Peyer's patch (tissue), 4 donors: ENCODE results near the gene AGFG1. TPM values are rescaled to one million over a fixed set of nuclear protein-coding genes. Genes with fewer than 3 reads are reported as not detected.

Experiments
- DNase-seq, 3 donors: peaks; one replicate each; pipeline ENCODE4 v3.0.0-alpha.2; 2017 to 2019
- H3K27ac ChIP-seq, 4 donors: fragments of 200-600 bp; sonication (generic); one replicate each; pipeline ENCODE4 v1.5.1; 2016 to 2019
- H3K27me3 ChIP-seq, 2 donors: fragments of 200-600 bp; sonication (generic); one replicate each; pipeline ENCODE4 v1.5.1; 2019
- H3K36me3 ChIP-seq, 3 donors: fragments of 200-600 bp; sonication (generic); one replicate each; pipeline ENCODE4 v1.5.1; 2016 to 2019
- H3K4me1 ChIP-seq, 4 donors: fragments of 200-600 bp; sonication (generic); one replicate each; pipeline ENCODE4 v1.5.1; 2016 to 2019
- H3K4me3 ChIP-seq, 4 donors: fragments of 200-600 bp; sonication (generic); 1 replicate in 3 of 4; 2 replicates in 1 of 4; pipeline ENCODE4 v1.5.1; 2016 to 2019; ENCODE audit warnings: mild to moderate bottlenecking in 1 of 4
- H3K9me3 ChIP-seq, 4 donors: fragments of 200-600 bp; sonication (generic); one replicate each; pipeline ENCODE4 v1.5.1; 2016 to 2019; ENCODE audit warnings: mild to moderate bottlenecking in 1 of 4
- CTCF ChIP-seq, 6 experiments: fragments of 450-650 bp in 4 of 6; fragments of 200-600 bp in 2 of 6; sonication (generic) in 1 of 6; IDR thresholded peaks; one replicate each; pipeline ENCODE4 v1.5.1; 2017 to 2019; ENCODE audit warnings: antibody characterized with exemption in 6 of 6, mild to moderate bottlenecking in 3 of 6, moderate library complexity in 1 of 6
- POLR2A ChIP-seq, 2 donors: fragments of 450-650 bp; IDR thresholded peaks; one replicate each; pipeline ENCODE4 v1.5.1; 2017; ENCODE audit warnings: antibody characterized with exemption in 2 of 2, mild to moderate bottlenecking in 2 of 2, moderate library complexity in 2 of 2
- total RNA-seq, 4 donors: library from RNA; depleted of rRNA; stranded (reverse); fragments of >200 nt; gene quantifications; one replicate each; pipeline ENCODE4 v1.1.0, GENCODE V29; 2016

AGFG1 gene
- total RNA-seq, 4 donors from 2014 or later: 24.8 to 68.1 (median 62.6) TPM

DNA sequence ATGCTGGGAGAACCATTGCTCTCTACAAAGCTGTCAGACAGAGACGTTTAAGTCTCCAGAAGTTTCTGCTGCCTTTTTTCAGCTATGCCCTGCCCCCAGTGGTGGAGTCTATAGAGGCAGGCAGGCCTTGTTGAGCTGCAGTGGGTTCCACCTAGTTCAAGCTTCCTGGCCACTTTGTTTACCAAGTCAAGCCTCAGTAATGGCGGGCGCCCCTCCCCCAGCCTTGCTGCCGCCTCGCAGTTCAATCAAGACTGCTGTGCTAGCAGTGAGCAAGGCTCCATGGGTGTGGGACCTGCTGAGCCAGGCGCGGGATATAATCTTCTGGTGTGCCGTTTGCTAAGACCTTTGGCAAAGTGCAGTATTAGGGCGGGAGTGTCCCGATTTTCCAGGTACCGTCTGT, 74.0 kb downstream of the AGFG1 start:
- no peak overlapping the region for H3K4me3 ChIP-seq
- peaks cover 0 to 3% (median 0%) of the 10 kb centered on the region in 4 donors for H3K9me3 ChIP-seq
- peaks cover 0 to 40% (median 0%) of the 10 kb centered on the region in 3 donors for H3K36me3 ChIP-seq
- no peak for DNase-seq
- TF ChIP-seq POLR2A (IDR thresholded peaks at IDR 0.05) (no peak), CTCF (IDR thresholded peaks at IDR 0.05) (no peak)
- no peak overlapping the region for H3K27ac ChIP-seq
- no peaks in the 10 kb centered on the region for H3K27me3 ChIP-seq
- no peaks in the 10 kb centered on the region for H3K4me1 ChIP-seq

GRCh38 chr2:227551836-227552235, 79.9 kb downstream of the AGFG1 start:
- Histone ChIP-seq H3K27ac (no peak overlapping the region), H3K36me3 (peaks cover 0 to 67% (median 0%) of the 10 kb centered on the region in 3 donors), H3K9me3 (no peaks in the 10 kb centered on the region), H3K4me1 (no peaks in the 10 kb centered on the region), H3K27me3 (no peaks in the 10 kb centered on the region), H3K4me3 (no peak overlapping the region)
- DNase-seq: no peak
- no peak for TF ChIP-seq POLR2A (IDR thresholded peaks at IDR 0.05)
- TF ChIP-seq CTCF (IDR thresholded peaks at IDR 0.05): no peak

GRCh38 chr2:227562581-227562980, 90.6 kb downstream of the AGFG1 start:
- DNase-seq: no peak
- Histone ChIP-seq H3K4me1 (no peaks in the 10 kb centered on the region), H3K27me3 (no peaks in the 10 kb centered on the region), H3K9me3 (no peaks in the 10 kb centered on the region), H3K36me3 (no peaks in the 10 kb centered on the region), H3K4me3 (no peak overlapping the region), H3K27ac (no peak overlapping the region)
- no peak for TF ChIP-seq POLR2A (IDR thresholded peaks at IDR 0.05)
- no peak for TF ChIP-seq CTCF (IDR thresholded peaks at IDR 0.05)

DNA sequence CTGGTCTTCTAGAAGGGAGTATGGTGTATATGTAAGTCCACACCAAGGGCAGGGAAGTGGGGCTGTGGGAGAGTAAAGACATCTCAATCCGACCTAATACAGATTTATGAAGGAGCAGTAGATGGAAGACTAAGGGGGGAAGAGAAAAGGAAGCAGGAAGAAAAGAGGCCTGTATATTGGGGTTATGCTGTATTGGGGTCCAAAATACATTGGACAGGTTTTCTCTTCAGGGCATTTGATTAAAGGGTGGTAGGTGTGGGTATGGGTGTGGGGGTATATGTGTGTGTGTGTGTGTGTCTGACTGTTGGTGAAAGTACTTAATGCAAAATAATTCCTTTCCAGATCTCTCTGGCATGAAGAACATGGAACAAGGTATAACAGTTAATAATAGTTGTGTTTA, 93.1 kb downstream of the AGFG1 start:
- Histone ChIP-seq H3K36me3 (no peaks in the 10 kb centered on the region), H3K4me3 (no peak overlapping the region), H3K27me3 (no peaks in the 10 kb centered on the region), H3K9me3 (no peaks in the 10 kb centered on the region), H3K27ac (no peak overlapping the region), H3K4me1 (no peaks in the 10 kb centered on the region)
- DNase-seq: no peak
- TF ChIP-seq POLR2A (IDR thresholded peaks at IDR 0.05) (no peak), CTCF (IDR thresholded peaks at IDR 0.05) (no peak)

DNA sequence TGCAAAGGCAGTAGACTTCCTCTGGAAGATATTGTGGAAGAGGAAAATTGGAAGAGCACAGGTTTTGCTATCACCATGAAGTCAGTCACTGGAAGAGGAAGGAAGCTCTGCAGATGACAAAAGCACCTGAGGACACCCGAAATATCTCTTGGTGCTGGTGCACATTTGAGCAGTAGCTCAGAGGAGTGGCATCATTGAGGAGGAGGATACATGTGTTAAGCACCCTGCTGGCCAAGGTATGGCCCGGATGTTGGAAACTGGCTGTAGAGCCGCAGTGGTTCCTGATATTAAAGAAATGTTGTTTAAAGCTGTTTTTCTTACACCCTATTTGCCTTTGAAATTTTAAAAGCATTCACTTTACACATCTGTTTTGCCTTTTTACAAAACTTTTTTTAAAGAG, 94.1 kb downstream of the AGFG1 start:
- H3K9me3 ChIP-seq: no peaks in the 10 kb centered on the region
- TF ChIP-seq POLR2A (IDR thresholded peaks at IDR 0.05) (no peak), CTCF (IDR thresholded peaks at IDR 0.05) (no peak)

GRCh38 chr2:227568852-227569169, 96.9 kb downstream of the AGFG1 start:
- no peaks in the 10 kb centered on the region for H3K9me3 ChIP-seq
- H3K36me3 ChIP-seq: no peaks in the 10 kb centered on the region
- no peak overlapping the region for H3K4me3 ChIP-seq
- TF ChIP-seq POLR2A (IDR thresholded peaks at IDR 0.05) (no peak), CTCF (IDR thresholded peaks at IDR 0.05) (no peak)
- no peaks in the 10 kb centered on the region for H3K27me3 ChIP-seq
- no peak overlapping the region for H3K27ac ChIP-seq
- DNase-seq: no peak
- H3K4me1 ChIP-seq: no peaks in the 10 kb centered on the region

More for the DNA sequence above, 94.1 kb downstream of the AGFG1 start:
- Histone ChIP-seq H3K27me3 (no peaks in the 10 kb centered on the region), H3K27ac (no peak overlapping the region), H3K4me3 (no peak overlapping the region), H3K36me3 (no peaks in the 10 kb centered on the region), H3K4me1 (no peaks in the 10 kb centered on the region)
- no peak for DNase-seq
